Measurements from ENCODE around the gene AATF.

Gene AATF

DNA sequence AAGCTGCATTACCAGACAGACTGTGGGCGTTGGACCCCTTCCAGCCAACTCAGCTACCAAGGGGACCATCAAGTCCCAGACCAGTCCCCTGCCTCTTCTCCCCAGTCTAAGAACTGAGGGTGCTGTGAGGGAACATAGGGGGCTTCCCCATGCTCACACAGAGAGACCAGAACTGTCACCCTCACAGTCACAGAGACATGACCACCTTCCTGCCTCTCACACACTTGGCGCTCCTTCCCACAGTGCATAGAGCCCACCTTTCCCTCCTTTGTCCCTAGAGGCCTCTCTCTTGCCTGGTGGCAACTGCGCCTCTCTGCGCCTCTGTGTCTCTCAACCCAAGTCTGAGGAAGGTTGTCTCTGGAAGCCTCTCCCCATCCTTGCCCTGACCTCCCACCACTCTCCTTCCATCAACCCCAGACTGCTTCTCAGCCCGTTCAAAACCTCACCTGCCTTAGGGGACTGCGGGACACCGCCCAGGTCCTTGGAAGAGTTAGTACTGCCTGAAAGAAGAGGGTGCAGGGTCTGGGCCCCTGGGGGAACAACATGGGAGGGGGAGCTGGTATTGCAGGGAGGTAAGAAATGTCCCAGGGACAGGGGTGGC, 17.6 kb upstream of the AATF start:
- DNase-seq, result no peak

DNA sequence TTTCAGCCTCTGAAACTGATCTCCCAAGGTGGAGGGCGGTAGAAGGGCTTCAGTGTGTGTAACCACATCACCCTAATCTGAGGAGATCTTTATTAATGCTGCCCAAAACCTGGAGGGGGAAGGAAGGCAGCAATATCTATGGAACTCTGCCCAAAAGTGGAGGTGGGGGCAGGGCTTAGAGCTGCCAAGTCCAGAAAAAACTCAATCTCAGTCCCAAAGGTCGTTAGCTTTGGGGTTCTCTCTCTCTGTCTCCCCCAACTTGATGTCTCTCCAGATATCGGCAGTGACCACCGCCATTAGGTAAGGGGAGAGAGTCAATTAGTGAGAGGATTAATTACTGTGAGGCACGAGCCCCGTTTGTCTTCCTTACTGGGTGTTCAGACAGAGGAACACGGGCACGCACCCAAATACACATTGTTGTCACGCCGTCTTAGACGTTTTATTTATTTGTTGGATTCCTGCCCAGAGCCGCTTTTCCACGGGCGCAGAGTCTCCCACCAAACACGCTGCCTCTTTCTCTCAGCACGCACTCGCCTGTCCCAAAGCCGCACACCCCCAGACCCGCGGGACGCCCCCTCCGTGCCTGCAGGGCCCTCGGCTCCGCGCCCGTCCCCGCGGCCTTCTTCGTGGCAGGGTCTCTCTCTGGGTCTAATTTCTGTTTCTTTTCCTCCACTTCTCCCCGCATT, 16.9 kb upstream of the AATF start:
- no peak for DNase-seq

DNA sequence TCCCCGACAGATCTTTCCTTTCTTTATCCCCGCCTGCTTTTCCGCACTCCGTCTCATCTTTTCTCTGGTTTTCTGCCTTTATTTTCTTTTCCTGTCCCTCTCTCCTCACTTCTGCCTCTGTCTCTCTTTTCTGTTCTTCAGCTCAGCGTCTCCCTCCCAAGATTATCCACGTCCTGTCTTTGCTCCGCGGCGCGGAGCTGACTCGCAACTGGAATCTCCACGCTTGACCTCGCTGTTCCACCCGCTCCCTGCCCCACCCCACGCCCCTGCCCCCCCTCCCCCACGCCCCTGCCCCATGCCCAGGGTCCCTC, 16.4 kb upstream of the AATF start:
- no peak for DNase-seq

DNA sequence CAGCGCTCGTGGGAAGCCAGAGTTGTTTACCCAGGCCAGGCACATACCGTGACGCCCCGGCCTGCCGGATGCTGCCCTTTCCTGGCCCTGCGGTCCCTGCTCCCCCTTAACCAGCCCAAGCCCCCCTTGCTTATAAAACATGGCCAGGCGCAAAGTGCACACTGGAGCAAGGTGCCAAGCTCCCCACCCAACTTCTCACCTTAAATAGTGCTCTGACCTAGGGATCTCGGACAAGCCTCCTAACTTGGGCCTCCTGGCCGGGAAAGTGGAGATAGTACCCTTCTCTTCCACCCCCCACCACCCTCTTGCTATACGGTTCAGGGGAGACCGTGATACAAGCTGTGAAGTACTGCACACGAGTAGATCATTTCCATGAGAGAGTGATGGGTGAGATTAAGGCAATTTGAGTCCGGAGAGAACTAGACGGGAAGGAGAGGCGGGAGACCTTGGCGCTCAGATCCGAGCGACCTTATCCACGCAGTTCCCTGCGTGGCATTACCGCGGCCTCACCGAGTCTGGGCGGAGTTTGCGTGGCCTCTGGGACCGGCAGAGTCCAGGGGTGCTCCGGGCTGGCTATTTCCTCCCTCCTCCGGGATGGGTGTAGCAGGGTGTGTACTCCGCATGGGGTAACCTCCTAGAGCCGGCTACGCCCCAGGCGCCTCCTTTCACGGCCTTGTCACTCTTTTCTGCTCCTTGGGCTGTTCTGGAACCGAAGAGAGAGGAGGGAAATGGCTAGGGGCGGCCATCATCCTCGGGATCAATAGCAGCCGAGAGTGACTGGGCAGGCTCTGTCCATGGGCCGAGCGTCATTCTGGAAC, 15.9 kb upstream of the AATF start:
- no peak for DNase-seq

DNA sequence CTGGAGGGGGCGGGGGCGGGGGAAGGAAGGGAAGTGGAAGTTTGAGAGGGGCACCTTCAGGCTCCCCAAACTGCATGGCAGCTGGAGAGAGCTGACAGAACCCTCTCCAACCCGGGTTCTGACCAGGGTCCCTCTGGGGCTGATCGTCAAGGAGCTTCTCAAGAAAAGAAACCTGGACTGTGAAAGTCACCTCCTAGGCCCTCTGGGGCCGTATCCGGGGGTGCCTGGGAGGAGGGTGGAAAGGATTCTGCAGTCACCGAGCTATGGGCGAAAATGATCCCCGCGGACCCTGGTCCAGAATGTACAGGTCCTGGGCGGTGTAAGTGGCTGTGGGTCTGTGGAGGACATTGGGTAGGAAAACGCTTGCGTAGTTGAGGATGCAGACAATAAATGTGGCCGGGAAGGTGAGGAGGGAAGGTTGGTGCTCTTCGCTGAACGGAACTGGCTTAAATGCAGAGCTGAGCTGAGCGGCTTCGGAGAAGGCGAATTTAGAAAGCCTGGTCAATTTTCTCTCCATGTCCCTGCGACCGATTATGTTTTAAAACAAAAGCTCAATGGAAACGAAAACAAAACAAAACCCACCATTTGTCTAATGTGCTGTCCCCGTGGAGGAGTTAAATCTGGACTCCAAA, 15.1 kb upstream of the AATF start:
- no peak for DNase-seq

DNA sequence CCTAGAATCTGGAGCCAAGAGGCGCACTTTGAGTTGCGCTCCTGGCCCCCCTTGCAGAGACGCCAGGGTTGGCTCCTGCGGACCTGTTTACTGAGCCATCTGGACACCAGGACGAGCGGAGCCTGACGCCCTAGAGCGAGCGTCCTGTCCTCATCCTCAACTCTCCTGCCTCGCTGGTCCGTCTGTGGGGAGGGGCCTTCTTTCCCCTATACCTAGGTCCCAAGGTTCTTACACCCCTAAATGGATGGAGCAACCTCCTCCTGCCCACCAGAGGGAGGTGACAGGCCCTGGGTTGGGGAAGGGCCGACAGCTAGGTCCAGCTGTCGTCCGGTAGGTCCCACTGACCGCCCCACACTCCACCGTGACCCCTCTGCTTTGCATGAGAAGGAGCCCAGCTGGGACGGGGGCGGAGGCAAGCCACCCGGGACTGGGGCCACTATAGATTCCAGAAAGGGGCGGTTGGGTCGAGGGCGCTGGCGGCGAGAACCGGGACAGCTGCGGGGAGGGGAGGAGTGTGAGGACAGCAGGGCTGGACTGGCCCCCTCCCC, 14.5 kb upstream of the AATF start:
- no peak for DNase-seq

DNA sequence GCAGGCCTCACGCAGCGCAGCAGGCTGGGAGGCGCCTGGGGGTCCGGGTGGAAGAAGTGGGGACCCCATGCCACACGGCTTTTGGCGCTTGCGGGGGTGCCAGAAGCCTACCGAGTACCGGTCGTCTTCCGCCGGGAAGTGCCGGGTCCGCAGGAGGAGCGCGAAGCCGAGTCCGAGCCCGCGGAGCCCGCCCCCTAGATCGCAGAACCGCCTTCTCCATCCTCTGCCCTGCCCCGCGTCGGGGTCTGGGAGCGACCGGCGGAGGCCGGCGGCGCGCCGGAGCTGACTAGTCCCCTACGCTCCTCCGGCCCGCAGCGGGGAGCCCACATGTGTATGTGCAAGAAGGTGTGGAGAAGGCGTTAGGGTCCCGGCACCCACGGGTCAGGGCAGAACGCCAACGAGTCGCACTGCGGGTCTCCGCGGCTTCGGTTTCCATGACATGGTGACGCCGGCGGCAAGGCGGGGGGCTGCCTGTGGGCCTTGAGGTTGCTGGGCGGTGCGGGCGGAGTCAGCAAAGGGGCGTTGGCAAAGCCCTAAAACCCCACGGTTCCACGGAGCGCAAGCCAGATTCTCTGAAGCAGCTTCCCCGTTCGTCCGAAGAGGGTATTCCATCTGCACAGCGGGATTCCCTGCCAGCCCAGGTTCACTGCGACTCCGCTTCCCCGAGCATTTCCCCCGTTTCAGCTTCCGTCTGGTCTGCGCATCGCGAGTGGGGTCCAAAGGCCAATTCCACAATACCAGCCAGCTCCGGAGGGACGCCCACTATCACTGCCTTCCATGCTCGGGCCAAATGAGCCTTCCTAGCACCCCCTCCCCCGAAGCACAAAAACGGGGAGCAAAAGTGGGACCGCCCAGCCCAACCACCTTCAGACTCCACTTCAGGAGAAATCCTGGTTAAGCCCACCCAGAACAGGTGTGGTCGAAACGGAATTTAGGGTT, 13.8 kb upstream of the AATF start:
- DNase-seq, result no peak

DNA sequence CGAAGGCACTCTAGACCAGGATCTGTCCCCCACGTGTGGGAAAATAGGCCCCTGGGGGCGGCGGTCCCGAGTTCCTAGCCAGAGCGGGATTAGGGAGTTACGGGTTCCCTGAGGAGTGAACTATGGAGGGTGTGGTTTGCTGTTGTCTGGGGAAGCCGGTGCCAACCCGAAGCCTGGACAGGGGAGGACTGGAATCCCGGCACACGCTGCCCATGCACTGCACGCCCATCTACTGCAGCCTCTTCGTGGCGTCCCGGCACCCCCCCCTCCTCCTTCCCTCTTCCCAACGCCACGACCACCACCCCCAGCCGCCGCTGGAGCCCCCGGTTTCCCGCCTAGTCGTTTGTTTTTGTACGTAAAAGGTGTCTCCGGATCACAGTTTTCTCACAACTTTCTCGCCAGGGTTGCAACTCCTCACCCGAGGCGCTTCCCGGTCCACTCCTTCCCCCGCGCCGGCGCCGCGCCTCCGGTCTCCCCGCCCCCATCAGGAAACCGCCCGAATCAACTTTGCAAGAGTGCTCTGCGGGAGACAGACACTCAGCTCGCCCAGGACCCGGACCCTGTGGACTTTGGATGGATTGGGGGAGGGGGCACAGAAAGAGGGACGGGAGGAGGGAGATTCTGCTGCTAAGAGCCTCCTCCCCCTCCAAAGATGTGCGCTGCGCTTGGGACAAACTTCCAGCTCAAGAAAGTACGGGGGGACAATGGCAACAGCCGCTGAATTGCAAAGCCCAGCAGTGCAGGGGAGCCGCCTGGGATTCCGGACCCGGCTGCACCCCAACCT, 12.9 kb upstream of the AATF start:
- DNase-seq, result no peak

DNA sequence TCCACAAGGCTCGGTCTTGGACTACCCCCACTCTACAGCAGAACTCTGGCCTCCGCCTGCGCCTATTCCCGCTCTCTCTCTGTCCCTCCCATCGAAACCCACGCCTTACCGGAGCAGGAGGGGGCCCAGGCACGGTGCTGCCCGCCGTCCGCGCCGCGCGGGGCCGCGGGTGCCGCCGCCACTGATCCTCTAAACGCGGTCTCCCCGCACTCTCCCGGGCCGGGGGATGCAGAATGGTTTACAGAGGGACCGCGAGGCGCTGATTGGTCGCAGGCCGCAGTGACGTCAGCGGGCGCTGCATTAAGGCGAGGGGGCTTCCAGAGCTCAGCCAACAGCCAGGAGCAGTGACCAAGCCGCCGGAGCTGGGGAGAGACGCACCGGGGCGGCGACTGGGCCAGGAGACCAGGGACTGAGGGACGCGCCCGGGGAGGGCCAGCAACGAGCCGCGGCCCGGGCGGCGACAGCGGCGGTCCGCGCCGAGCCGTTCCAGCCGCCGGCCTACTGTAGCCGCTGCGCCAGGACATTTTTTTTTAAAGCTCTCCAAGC, 12.2 kb upstream of the AATF start:
- DNase-seq, result no peak

DNA sequence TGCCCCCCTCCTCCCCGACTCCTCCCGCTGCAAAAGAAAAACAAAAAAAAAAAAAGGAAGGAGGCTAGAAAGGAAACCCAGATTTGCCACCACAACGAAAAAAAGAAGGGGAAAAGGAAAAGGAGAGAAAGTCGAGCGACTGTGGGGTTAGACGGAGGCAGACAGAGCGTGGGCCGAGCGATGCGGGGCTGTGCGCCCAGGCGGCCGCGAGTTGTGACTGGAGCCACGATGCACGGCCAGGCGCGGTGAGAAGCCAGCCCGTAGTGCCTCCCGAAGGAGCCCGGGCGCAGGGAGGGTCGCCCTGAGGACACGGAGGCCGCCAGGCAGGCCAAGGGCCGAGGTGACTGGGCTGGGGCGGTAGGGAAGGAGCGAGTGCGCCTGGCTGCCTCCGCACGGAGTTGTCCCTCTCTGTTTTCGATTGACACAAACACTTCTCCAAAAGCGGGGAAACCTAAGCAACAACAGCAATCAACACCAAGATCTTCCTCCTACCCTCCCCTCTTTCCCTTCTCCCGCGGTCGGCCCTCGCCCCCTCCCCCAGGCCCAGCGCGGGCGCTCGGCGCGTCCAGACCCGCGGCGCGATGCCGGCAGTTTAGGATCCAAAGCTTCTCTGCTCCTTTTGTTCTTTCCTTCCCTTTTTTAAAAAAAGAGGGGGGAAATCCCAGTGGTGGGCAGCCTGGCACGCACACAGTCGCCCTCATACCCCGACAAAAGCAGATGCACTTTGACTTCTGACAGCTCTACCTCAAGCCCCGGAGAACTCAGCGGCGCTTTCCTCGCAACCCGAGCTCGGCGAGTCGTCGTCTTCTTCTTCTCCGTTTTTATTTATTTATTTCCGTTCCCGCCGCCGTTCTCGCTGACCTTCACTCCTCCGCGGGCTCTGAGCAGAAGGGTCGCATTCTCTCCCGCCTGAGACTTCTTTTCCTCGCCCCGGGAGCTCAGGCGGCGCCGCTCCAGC, 11.5 kb upstream of the AATF start, which contains the start of gene LHX1:
Gene LHX1, plus strand, starts transcription at position 475 of the 958 bp plus-strand sequence. CDS start 723 bp downstream, outside the sequence.
- DNase-seq, result no peak

DNA sequence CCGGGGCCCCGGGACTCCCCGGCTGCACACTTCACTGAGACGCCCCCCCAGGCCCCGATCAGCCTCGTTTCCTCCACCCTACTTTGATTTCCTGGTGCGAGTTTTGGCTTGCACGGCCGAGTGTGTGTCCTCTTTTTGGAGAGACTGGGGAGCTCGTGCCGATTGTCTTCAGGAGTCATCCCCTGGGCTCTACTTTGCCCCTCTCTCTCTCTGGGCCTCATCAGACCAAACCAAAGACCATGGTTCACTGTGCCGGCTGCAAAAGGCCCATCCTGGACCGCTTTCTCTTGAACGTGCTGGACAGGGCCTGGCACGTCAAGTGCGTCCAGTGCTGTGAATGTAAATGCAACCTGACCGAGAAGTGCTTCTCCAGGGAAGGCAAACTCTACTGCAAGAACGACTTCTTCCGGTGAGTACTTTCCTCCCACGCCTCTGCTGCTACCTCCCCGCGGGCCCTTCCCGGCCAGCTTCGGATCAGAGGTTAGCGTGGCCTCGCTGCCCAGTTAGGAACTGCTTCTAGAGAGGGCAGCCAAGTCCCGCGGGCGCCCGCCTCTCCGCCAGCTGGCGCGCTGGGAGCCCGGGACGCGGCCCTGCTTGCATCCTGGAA, 10.7 kb upstream of the AATF start:
- no peak for DNase-seq

DNA sequence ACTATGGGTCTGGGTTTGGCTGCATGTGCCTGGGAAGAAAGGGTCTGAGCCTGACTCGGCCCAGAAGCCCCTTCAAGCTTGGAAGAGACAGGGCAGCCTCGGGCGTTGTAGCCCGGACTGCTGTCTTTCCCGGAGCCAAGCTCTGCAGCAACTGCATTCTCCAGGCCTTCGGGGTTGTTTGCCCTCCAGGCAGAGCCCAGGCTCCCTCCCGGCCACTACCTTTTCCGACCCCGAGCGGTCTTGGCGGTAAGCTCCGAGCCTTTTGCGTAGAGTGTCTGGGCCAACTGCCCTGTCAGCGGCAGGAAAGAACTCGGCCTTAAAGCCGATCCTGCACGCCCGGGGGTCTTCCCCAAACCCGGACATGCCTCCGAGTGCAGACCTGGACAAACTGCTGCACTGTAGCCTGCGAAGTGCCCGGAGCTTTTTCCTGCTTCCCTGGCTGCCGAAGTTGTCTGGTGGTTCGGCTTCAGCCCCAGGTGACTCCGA, 10.1 kb upstream of the AATF start:
- DNase-seq, result no peak

DNA sequence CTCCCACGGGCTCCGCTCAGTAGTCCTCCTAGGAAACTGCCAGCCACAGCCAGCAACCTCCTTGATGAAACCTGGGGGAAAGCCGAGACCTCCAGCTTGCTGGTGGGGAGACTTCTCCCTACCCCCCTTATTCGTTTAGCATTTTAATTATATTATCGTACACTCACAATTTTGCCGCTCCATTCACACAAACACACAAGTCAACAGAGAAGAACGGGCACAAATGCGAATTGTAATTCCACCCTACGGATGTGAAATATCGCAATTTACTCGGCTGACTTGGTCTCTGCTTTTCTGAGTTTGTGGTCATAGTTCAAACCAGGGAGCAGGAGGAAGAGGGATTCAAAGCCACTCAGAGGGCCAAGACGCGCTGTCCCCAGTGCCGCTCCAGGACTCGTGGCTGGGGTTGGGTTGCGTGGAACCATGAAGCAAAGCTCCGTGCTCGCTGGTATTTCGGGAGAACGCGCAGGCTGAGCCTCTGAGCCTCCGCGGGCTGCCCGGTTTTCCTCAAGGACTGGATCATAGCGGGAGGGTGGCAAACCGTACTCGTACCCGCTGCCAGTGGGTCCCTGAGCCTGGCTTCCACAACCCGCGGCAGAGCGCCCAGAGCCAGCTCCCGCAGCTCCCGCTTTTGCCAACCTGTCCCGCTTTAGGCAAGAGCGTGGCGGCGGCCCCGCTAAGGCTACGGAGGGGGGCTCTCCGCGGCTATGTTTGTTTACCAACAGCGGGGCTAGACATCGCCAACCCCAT, 9.5 kb upstream of the AATF start:
- no peak for DNase-seq

DNA sequence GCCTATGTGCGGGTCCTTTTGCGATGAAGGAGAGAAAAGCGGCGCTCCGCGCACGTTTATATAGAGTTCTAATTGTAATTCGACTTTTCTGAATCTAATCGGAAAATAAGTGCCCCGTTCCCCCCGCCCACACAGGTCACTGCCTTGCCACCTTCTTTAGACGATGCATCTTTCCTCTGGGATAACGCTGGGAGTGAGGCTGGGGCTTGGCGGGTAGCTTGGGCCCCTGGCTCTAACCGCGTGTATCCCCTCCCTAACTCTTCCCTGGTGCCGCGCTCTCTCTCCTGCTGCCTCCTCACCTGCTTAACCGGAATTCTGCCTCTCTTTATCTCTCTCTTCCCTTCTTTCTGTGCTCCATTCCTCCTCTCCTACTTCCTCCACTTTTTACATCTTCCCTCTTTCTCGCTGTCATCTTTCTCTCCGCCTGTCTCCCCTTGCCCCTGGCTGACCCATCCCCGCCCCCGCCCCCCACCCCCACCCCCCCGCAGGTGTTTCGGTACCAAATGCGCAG, 8.9 kb upstream of the AATF start:
- DNase-seq, result no peak

DNA sequence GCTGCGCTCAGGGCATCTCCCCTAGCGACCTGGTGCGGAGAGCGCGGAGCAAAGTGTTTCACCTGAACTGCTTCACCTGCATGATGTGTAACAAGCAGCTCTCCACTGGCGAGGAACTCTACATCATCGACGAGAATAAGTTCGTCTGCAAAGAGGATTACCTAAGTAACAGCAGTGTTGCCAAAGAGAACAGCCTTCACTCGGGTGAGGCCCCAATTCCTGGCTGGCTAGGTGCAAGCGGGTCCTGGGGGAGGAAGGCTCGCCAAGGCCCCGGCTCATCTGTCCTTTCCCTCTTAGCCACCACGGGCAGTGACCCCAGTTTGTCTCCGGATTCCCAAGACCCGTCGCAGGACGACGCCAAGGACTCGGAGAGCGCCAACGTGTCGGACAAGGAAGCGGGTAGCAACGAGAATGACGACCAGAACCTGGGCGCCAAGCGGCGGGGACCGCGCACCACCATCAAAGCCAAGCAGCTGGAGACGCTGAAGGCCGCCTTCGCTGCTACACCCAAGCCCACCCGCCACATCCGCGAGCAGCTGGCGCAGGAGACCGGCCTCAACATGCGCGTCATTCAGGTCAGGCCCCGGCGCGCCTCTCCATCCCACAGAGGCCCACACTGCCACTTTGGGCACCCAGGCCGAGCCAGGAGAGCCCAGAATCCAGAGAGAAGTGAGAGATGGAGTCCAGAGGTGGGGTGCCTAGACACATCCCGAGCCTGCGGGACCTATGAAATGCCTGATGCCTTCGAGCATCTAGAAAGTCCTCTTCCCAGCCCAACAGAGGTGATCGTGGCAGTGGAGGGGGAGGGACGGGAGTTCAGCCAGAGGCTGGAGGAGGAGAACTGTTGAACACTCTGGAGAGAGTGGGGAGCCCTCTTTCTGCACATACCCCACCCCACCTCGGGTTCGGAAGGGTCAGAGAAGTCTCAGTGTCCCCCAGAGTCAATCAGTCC, 8.2 kb upstream of the AATF start:
- no peak for DNase-seq

DNA sequence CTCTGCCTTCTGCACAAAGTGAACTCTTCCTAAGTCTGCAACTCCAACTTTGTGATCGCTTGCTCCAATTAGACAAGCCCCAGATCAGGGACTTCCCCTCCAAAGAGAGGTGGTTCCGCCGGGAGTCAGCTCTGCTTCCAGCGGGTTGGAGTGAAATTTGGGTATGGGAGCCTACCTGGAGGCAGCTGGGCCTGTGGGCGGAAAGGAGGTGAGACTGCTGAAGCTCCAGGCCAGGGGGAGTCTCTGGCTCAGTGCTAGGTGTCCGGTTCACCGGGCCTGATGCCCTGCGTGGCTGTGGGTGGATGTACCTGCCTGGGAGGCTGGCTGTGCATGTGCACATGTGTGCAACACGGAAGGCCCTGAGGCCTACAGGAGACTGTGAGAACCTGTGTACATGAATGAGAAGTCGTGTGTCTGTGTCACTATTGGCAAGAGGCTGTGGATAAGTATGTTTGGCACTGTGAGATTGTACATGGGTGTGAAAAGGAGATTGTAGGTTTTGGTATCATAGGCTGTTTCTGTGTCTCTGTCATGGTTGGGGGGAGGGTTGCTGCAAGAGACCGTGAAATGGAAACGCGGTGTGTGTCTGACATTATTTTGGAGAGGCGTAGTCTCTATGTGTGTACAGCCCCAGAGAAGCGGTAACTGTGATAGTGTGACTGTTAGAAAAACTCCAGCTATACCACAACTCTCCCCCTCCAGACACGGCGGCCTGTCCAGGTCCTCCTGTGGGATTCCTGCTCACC, 7.3 kb upstream of the AATF start:
- DNase-seq, result no peak
